Fibroblast of lung (primary cell): ENCODE measurements around the gene EGFL8. TPM values are rescaled to one million over a fixed set of nuclear protein-coding genes. Genes with fewer than 3 reads are reported as not detected.

Experiments used
- DNase-seq, 2 donors: peaks; one replicate each; pipeline versions ENCODE4 v3.0.0 to v3.0.0-alpha.2; 2010; ENCODE audit warnings: low read depth in 2 of 2
- H2AFZ ChIP-seq: 2 replicates; pipeline ENCODE4 v1.5.1; 2012; ENCODE audit warnings: low read length, control low read depth, inconsistent platforms
- H3K27ac ChIP-seq: 2 replicates; pipeline ENCODE4 v1.5.1; 2011; ENCODE audit warnings: low read length, control low read depth; ENCODE audit not compliant: insufficient read depth
- H3K27me3 ChIP-seq: 2 replicates; pipeline ENCODE4 v1.5.1; 2011; ENCODE audit warnings: mild to moderate bottlenecking, low read length; ENCODE audit not compliant: control insufficient read depth, insufficient read depth
- H3K36me3 ChIP-seq: 2 replicates; pipeline ENCODE4 v1.5.1; 2011; ENCODE audit warnings: low read length; ENCODE audit not compliant: control insufficient read depth, insufficient read depth
- H3K4me1 ChIP-seq: 2 replicates; pipeline ENCODE4 v1.5.1; 2011; ENCODE audit warnings: low read length; ENCODE audit not compliant: control insufficient read depth, insufficient read depth; ENCODE audit errors: extremely low read depth
- H3K4me2 ChIP-seq: 2 replicates; pipeline ENCODE4 v1.5.1; 2011; ENCODE audit warnings: low read length, control low read depth; ENCODE audit not compliant: insufficient read depth; ENCODE audit errors: extremely low read depth
- H3K4me3 ChIP-seq, 4 experiments: fragments of 200-600 bp in 1 of 4; sonication (generic) in 1 of 4; replicated peaks in 1 of 4; 2 replicates each; pipeline ENCODE4 v1.5.1; 2011 to 2016; ENCODE audit warnings: low read length in 4 of 4, low read depth in 3 of 4, mild to moderate bottlenecking in 3 of 4, control low read depth in 2 of 4, inconsistent platforms in 1 of 4, mixed read lengths in 1 of 4; ENCODE audit not compliant: insufficient read depth in 1 of 4; ENCODE audit errors: control extremely low read depth in 1 of 4
- H3K79me2 ChIP-seq: 2 replicates; pipeline ENCODE4 v1.5.1; 2012; ENCODE audit warnings: mild to moderate bottlenecking, low read length, inconsistent platforms; ENCODE audit not compliant: control insufficient read depth, insufficient read depth
- H3K9ac ChIP-seq: 2 replicates; pipeline ENCODE4 v1.5.1; 2011; ENCODE audit warnings: mild to moderate bottlenecking, low read length, control low read depth; ENCODE audit not compliant: insufficient read depth
- H3K9me3 ChIP-seq: 2 replicates; pipeline ENCODE4 v1.5.1; 2012; ENCODE audit warnings: low read depth, low read length; ENCODE audit not compliant: control insufficient read depth, insufficient read depth
- H4K20me1 ChIP-seq: 2 replicates; pipeline ENCODE4 v1.5.1; 2011; ENCODE audit warnings: low read length; ENCODE audit not compliant: control insufficient read depth, insufficient read depth; ENCODE audit errors: extremely low read depth
- EZH2 ChIP-seq: IDR thresholded peaks from 2 replicates; pipeline ENCODE4 v1.5.1; 2012; ENCODE audit warnings: low read length, control low read depth, mild to moderate bottlenecking; ENCODE audit errors: missing control alignments
- polyA plus RNA-seq, 2 donors: library from polyadenylated mRNA; depleted of rRNA in 1 of 2; stranded (reverse) in 1 of 2; unstranded in 1 of 2; fragments of >200 nt; gene quantifications; 2 replicates each; pipeline ENCODE4 v1.2.1, GENCODE V29; 2011 to 2012; ENCODE audit warnings: missing spikeins in 1 of 2
- total RNA-seq: library from RNA; depleted of rRNA; stranded (reverse); fragments of >200 nt; gene quantifications from 2 replicates; pipeline ENCODE4 v1.2.1, GENCODE V29; 2014
- TF ChIP-seq, protein P1 (sequence below), 2 donors: IDR thresholded peaks in 1 of 2; conservative IDR thresholded peaks in 1 of 2; 1 replicate in 1 of 2; 2 replicates in 1 of 2; pipeline ENCODE4 v1.5.1; 2011 to 2012; ENCODE audit warnings: low read length in 2 of 2, control low read depth in 1 of 2, inconsistent platforms in 1 of 2, low read depth in 1 of 2, mild to moderate bottlenecking in 1 of 2

EGFL8 gene
- total and polyA plus RNA-seq, 2 donors (not counting 1 experiment from before 2014, with no cell fraction given): 0.99 to 2.3 TPM

DNA sequence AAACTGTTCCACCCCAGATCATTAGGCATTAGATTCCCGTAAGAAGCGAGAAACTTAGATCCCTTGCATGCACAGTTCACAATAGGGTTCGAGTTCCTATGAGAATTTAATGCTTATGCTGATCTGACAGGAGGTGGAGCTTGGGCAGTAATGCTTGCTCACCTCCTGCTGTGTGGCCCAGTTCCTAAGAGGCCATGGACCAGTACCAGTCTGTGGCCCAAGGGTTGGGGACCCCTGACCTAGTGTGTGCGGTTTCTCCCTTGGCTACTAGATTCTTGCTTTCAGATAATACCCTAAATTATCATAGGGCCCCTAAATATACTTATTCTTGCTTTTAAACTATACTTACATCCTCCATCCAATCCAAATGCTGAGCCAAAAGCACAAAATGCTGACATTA lies 30.0 kb downstream of the EGFL8 start:
- no peak overlapping the region for H3K27ac ChIP-seq
- peaks cover 14% of the 10 kb centered on the region for H3K4me1 ChIP-seq
- no peak overlapping the region for H3K4me2 ChIP-seq
- no peak for DNase-seq
- H3K9ac ChIP-seq: no peak overlapping the region
- H3K36me3 ChIP-seq: no peaks in the 10 kb centered on the region
- H4K20me1 ChIP-seq: no peaks in the 10 kb centered on the region
- H2AFZ ChIP-seq: no peak overlapping the region
- H3K79me2 ChIP-seq: peaks cover 2% of the 10 kb centered on the region
- TF ChIP-seq EZH2: no peak
- TF ChIP-seq, protein P1, sequence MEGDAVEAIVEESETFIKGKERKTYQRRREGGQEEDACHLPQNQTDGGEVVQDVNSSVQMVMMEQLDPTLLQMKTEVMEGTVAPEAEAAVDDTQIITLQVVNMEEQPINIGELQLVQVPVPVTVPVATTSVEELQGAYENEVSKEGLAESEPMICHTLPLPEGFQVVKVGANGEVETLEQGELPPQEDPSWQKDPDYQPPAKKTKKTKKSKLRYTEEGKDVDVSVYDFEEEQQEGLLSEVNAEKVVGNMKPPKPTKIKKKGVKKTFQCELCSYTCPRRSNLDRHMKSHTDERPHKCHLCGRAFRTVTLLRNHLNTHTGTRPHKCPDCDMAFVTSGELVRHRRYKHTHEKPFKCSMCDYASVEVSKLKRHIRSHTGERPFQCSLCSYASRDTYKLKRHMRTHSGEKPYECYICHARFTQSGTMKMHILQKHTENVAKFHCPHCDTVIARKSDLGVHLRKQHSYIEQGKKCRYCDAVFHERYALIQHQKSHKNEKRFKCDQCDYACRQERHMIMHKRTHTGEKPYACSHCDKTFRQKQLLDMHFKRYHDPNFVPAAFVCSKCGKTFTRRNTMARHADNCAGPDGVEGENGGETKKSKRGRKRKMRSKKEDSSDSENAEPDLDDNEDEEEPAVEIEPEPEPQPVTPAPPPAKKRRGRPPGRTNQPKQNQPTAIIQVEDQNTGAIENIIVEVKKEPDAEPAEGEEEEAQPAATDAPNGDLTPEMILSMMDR (conservative IDR thresholded peaks at IDR 0.05 in 1 of 2, IDR thresholded peaks at IDR 0.05 in 1 of 2; ENCODE audit: low read depth in 1 of 2, low read length in 2 of 2): no peak
- no peak overlapping the region for H3K4me3 ChIP-seq
- no peaks in the 10 kb centered on the region for H3K9me3 ChIP-seq
- H3K27me3 ChIP-seq: no peaks in the 10 kb centered on the region

DNA sequence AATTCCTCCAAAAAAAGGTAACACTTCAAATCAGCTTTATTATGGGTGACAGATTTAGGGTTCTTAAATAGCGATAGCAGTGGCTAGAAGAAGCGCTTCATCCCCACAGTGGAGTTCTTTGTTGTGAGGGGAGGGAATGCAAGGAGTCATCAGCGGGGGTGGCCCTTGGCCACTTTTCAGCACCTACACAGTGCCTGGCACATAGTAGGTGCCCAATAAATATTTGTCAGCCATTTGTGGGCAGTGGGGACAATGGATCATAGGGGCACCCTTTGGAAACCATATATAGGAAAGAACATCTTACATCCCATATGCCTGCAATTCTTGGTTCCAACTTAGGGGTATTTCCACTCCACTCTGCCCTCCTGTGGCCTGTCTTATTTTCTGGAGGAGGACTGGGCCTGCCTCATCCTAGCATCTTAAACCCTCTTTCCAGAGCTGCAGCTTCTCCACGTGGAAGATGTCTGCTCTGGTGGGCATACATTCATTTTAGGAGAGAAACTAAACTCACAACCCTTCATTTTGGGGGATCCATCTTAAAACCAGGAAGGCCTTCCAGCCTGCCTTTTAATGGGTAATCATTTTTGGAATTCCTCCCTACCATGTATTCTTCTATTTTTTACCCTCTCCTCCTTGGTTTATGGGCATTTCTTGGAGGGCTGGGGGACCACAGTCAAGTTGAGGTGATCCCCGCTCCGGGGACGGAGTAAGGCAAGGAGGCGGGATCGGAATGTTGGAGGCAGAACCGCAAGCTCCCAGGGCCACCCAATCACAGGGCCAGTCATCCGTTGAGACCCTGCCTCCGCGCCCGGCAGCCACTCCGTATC lies 30.6 kb downstream of the EGFL8 start:
- TF ChIP-seq, protein P1 (conservative IDR thresholded peaks at IDR 0.05 in 1 of 2, IDR thresholded peaks at IDR 0.05 in 1 of 2; ENCODE audit: low read depth in 1 of 2, low read length in 2 of 2): peak; percentile 61 to 67
- no peak for TF ChIP-seq EZH2
- peaks cover 14% of the 10 kb centered on the region for H3K4me1 ChIP-seq
- no peaks in the 10 kb centered on the region for H3K79me2 ChIP-seq
- peak; percentile 45 to 73 for DNase-seq
- H3K9me3 ChIP-seq: no peaks in the 10 kb centered on the region
- no peaks in the 10 kb centered on the region for H3K27me3 ChIP-seq
- H3K4me3 ChIP-seq: peak overlapping the region; percentile 48 to 77 (median 56)
- H4K20me1 ChIP-seq: no peaks in the 10 kb centered on the region
- peak overlapping the region; percentile 75 for H3K4me2 ChIP-seq
- no peaks in the 10 kb centered on the region for H3K36me3 ChIP-seq
- H3K27ac ChIP-seq: peak overlapping the region; percentile 89
- H2AFZ ChIP-seq: peak overlapping the region; percentile 44
- peak overlapping the region; percentile 60 for H3K9ac ChIP-seq

DNA sequence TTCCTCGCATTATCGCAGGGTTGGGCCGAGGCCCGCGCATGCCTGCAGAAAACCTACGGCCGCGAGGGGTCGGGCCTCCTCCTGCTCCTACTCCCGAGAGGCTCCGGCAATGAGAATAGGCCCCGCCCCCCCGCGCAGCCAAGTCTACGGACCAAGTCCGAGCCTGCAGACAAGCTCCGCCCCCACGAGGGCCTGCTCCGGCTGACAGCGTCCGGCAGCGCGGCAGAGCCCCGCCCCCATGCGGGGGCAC lies 31.2 kb downstream of the EGFL8 start:
- TF ChIP-seq, protein P1 (conservative IDR thresholded peaks at IDR 0.05 in 1 of 2, IDR thresholded peaks at IDR 0.05 in 1 of 2; ENCODE audit: low read depth in 1 of 2, low read length in 2 of 2): peak in 1 of 2 donors; percentile 42
- no peak for TF ChIP-seq EZH2
- Histone ChIP-seq H3K4me1 (peaks cover 11% of the 10 kb centered on the region), H4K20me1 (no peaks in the 10 kb centered on the region), H3K27me3 (peaks cover under 1% of the 10 kb centered on the region), H3K9me3 (no peaks in the 10 kb centered on the region), H2AFZ (no peak overlapping the region), H3K4me3 (peak overlapping the region in 1 of 4 experiments; percentile 90), H3K9ac (no peak overlapping the region), H3K79me2 (no peaks in the 10 kb centered on the region), H3K27ac (peak overlapping the region; percentile 99), H3K4me2 (no peak overlapping the region), H3K36me3 (no peaks in the 10 kb centered on the region)
- peak; percentile 100 for DNase-seq
